C4-2B (cell line): Measurements from ENCODE around the gene PPP3CA.

ENCODE experiments used
- ZFX ChIP-seq: fragments of 450-650 bp; IDR thresholded peaks from 2 replicates; pipeline ENCODE4 v1.6.1; 2017
- TF ChIP-seq, protein P1 (sequence below): fragments of 450-650 bp; conservative IDR thresholded peaks from 2 replicates; pipeline ENCODE4 v1.5.1; 2017; ENCODE audit warnings: mild to moderate bottlenecking

DNA sequence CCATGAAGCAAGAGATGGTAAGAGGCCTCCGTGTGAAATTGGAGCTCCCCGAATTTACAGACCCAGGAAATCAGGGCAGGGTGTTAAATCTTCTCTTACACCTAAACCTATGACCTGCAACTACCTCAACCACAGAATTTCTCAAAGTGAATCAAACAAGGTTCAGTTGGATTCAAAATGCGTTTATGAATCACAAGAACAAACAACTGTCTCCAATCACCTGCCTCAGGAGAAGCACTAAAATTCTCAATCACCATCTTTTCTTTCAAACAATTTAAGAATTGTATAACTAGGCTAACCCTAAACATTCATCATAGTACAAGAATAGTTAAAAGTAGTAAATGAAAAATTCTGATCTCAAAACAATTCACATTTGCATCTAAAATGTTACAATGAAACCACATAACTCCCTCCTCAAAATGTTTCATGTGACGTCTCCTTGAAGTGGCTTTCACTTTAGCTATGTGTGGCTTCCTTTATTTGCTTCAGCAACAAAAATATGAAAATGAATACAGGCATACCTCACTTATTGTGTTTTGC, 19.2 kb downstream of the PPP3CA start:
- TF ChIP-seq, protein P1, sequence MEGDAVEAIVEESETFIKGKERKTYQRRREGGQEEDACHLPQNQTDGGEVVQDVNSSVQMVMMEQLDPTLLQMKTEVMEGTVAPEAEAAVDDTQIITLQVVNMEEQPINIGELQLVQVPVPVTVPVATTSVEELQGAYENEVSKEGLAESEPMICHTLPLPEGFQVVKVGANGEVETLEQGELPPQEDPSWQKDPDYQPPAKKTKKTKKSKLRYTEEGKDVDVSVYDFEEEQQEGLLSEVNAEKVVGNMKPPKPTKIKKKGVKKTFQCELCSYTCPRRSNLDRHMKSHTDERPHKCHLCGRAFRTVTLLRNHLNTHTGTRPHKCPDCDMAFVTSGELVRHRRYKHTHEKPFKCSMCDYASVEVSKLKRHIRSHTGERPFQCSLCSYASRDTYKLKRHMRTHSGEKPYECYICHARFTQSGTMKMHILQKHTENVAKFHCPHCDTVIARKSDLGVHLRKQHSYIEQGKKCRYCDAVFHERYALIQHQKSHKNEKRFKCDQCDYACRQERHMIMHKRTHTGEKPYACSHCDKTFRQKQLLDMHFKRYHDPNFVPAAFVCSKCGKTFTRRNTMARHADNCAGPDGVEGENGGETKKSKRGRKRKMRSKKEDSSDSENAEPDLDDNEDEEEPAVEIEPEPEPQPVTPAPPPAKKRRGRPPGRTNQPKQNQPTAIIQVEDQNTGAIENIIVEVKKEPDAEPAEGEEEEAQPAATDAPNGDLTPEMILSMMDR = no peak
- TF ChIP-seq ZFX = no peak
